Ascending aorta (tissue), 2 donors: Measurements from ENCODE around the gene ATG5. TPM values are rescaled to one million over a fixed set of nuclear protein-coding genes. Genes with fewer than 3 reads are reported as not detected.

Experiments
- DNase-seq, 2 donors: peaks; one replicate each; pipeline ENCODE4 v3.0.0-alpha.2; 2019; ENCODE audit warnings: low spot score in 2 of 2
- H3K27ac ChIP-seq, 2 donors: fragments of 200-600 bp; sonication (generic); one replicate each; pipeline ENCODE4 v1.5.1; 2016 to 2017; ENCODE audit warnings: mild to moderate bottlenecking in 1 of 2
- H3K27me3 ChIP-seq: fragments of 200-600 bp; sonication (generic); one replicate; pipeline ENCODE4 v1.5.1; 2017
- H3K36me3 ChIP-seq, 2 donors: fragments of 200-600 bp; sonication (generic); one replicate each; pipeline ENCODE4 v1.5.1; 2016
- H3K4me1 ChIP-seq, 2 donors: fragments of 200-600 bp; sonication (generic); one replicate each; pipeline ENCODE4 v1.5.1; 2016 to 2017; ENCODE audit warnings: mild to moderate bottlenecking in 1 of 2
- H3K4me3 ChIP-seq, 2 donors: fragments of 200-600 bp; sonication (generic); one replicate each; pipeline ENCODE4 v1.5.1; 2016 to 2017; ENCODE audit warnings: mild to moderate bottlenecking in 1 of 2
- H3K9me3 ChIP-seq, 2 donors: fragments of 200-600 bp; sonication (generic); one replicate each; pipeline ENCODE4 v1.5.1; 2016
- CTCF ChIP-seq, 3 experiments: fragments of 200-600 bp in 2 of 3; fragments of 450-650 bp in 1 of 3; sonication (generic) in 2 of 3; IDR thresholded peaks; one replicate each; pipeline ENCODE4 v1.5.1; 2016 to 2019; ENCODE audit warnings: antibody characterized with exemption in 3 of 3, mild to moderate bottlenecking in 1 of 3, moderate library complexity in 1 of 3
- intact Hi-C: fragments of 100-400 bp; cut with DNase I; formaldehyde crosslinking; loops from one replicate; pipeline ENCODE4 v1.15.1; 2023
- total RNA-seq: library from RNA; depleted of rRNA; stranded (reverse); fragments of >200 nt; gene quantifications from one replicate; pipeline ENCODE4 v1.1.0, GENCODE V29; 2016

The ATG5 gene
- total RNA-seq, 1 donor from 2014 or later: 15.1 TPM

GRCh38 chr6:106160189-106160588 is 165.4 kb downstream of the ATG5 start:
- intact Hi-C loops: no loop called here

GRCh38 chr6:106159531-106159940 is 166.0 kb downstream of the ATG5 start:
- TF ChIP-seq CTCF (IDR thresholded peaks at IDR 0.05): no peak
- Histone ChIP-seq H3K4me1 (no peaks in the 10 kb centered on the region), H3K4me3 (no peak overlapping the region), H3K36me3 (no peaks in the 10 kb centered on the region), H3K27me3 (no peaks in the 10 kb centered on the region), H3K27ac (no peak overlapping the region), H3K9me3 (no peaks in the 10 kb centered on the region)
- intact Hi-C loops: no loop called here
- no peak for DNase-seq

More at GRCh38 chr6:106160189-106160588, 165.4 kb downstream of the ATG5 start:
- no peaks in the 10 kb centered on the region for H3K9me3 ChIP-seq
- H3K27ac ChIP-seq: no peak overlapping the region
- H3K4me3 ChIP-seq: no peak overlapping the region
- H3K27me3 ChIP-seq: no peaks in the 10 kb centered on the region
- no peaks in the 10 kb centered on the region for H3K36me3 ChIP-seq
- DNase-seq: no peak
- no peak for TF ChIP-seq CTCF (IDR thresholded peaks at IDR 0.05)
- no peaks in the 10 kb centered on the region for H3K4me1 ChIP-seq

GRCh38 chr6:106158816-106159215 is 166.7 kb downstream of the ATG5 start:
- H3K9me3 ChIP-seq: no peaks in the 10 kb centered on the region
- no peak overlapping the region for H3K27ac ChIP-seq
- H3K27me3 ChIP-seq: no peaks in the 10 kb centered on the region
- no peak overlapping the region for H3K4me3 ChIP-seq
- no peak for TF ChIP-seq CTCF (IDR thresholded peaks at IDR 0.05)
- no peaks in the 10 kb centered on the region for H3K4me1 ChIP-seq
- intact Hi-C loops: no loop called here
- no peak for DNase-seq
- no peaks in the 10 kb centered on the region for H3K36me3 ChIP-seq

- no peak overlapping the region for H3K4me3 ChIP-seq
- no peaks in the 10 kb centered on the region for H3K27me3 ChIP-seq
- no peak for TF ChIP-seq CTCF (IDR thresholded peaks at IDR 0.05)
- no peaks in the 10 kb centered on the region for H3K4me1 ChIP-seq
- no peaks in the 10 kb centered on the region for H3K36me3 ChIP-seq
- H3K27ac ChIP-seq: no peak overlapping the region
- intact Hi-C loops: no loop called here
- DNase-seq: no peak
- H3K9me3 ChIP-seq: no peaks in the 10 kb centered on the region
Measured at GRCh38 chr6:106156863-106157262, 168.7 kb downstream of the ATG5 start.

- Histone ChIP-seq H3K4me1 (no peaks in the 10 kb centered on the region), H3K27me3 (no peaks in the 10 kb centered on the region), H3K9me3 (no peaks in the 10 kb centered on the region), H3K27ac (no peak overlapping the region), H3K4me3 (no peak overlapping the region), H3K36me3 (no peaks in the 10 kb centered on the region)
- no peak for DNase-seq
- intact Hi-C loops: no loop called here
- no peak for TF ChIP-seq CTCF (IDR thresholded peaks at IDR 0.05)
Measured at GRCh38 chr6:106156413-106156812, 169.1 kb downstream of the ATG5 start.

- intact Hi-C loops: no loop called here
- no peak overlapping the region for H3K27ac ChIP-seq
- no peak overlapping the region for H3K4me3 ChIP-seq
- DNase-seq: no peak
- H3K36me3 ChIP-seq: no peaks in the 10 kb centered on the region
- no peaks in the 10 kb centered on the region for H3K9me3 ChIP-seq
- H3K27me3 ChIP-seq: no peaks in the 10 kb centered on the region
- no peaks in the 10 kb centered on the region for H3K4me1 ChIP-seq
- TF ChIP-seq CTCF (IDR thresholded peaks at IDR 0.05): no peak
Measured at GRCh38 chr6:106155219-106155830, 170.2 kb downstream of the ATG5 start.
